K562 (cell line): ENCODE measurements around the gene RGS3.

Experiments used
- E2F1 ChIP-seq: sonication (generic); formaldehyde crosslinking; IDR thresholded peaks from 2 replicates; pipeline ENCODE4 v1.8.1; 2023; ENCODE audit warnings: mild to moderate bottlenecking, missing genetic modification reagents, moderate library complexity
- ELF2 ChIP-seq: fragments of 250-450 bp; sonication (Bioruptor Pico); IDR thresholded peaks from 2 replicates; pipeline ENCODE4 v1.5.0; 2021; ENCODE audit warnings: mild to moderate bottlenecking
- GABPA ChIP-seq: fragments of 200-800 bp; sonication (Bioruptor generic); conservative IDR thresholded peaks from 2 replicates; pipeline ENCODE4 v1.6.1; 2016; ENCODE audit warnings: low read depth, missing genetic modification characterization, missing compliant biosample characterization
- HDAC6 ChIP-seq: IDR thresholded peaks from 2 replicates; pipeline ENCODE4 v1.6.1; 2012; ENCODE audit warnings: low read depth, mild to moderate bottlenecking, control low read depth, inconsistent platforms, low read length, moderate library complexity
- JUND ChIP-seq, 2 experiments: IDR thresholded peaks; 2 replicates in 1 of 2; 3 replicates in 1 of 2; pipeline ENCODE4 v1.6.1; 2011; ENCODE audit warnings: borderline replicate concordance in 2 of 2, low read depth in 2 of 2, low read length in 2 of 2, improper control_type of control experiment in 1 of 2, missing biosample characterization in 1 of 2, missing genetic modification characterization in 1 of 2, missing genetic modification reagents in 1 of 2
- POLR2A ChIP-seq: fragments of 450-650 bp; conservative IDR thresholded peaks from 2 replicates; pipeline ENCODE4 v1.6.1; 2016
- POLR2AphosphoS5 ChIP-seq: IDR thresholded peaks from 2 replicates; pipeline ENCODE4 v1.6.1; 2011; ENCODE audit warnings: mild to moderate bottlenecking, low read depth, low read length, moderate library complexity; ENCODE audit not compliant: control insufficient read depth, insufficient read depth
- SMAD3 ChIP-seq: fragments of 450-650 bp; formaldehyde crosslinking; conservative IDR thresholded peaks from 2 replicates; pipeline ENCODE4 v1.4.0; 2020; ENCODE audit warnings: mild to moderate bottlenecking
- SP2 ChIP-seq: IDR thresholded peaks from 2 replicates; pipeline ENCODE4 v1.6.1; 2011; ENCODE audit warnings: mild to moderate bottlenecking, low read depth, low read length, moderate library complexity; ENCODE audit not compliant: poor library complexity, severe bottlenecking; ENCODE audit errors: extremely low read depth
- ZFX ChIP-seq: sonication (generic); formaldehyde crosslinking; IDR thresholded peaks from 2 replicates; pipeline ENCODE4 v1.8.0; 2022; ENCODE audit warnings: mild to moderate bottlenecking, missing genetic modification reagents, moderate library complexity
- TF ChIP-seq, protein P1 (sequence below): sonication (generic); formaldehyde crosslinking; IDR thresholded peaks from 2 replicates; pipeline ENCODE4 v1.8.0; 2022; ENCODE audit warnings: mild to moderate bottlenecking, missing genetic modification reagents
- TF ChIP-seq, protein P2 (sequence below): sonication (generic); formaldehyde crosslinking; IDR thresholded peaks from 2 replicates; pipeline ENCODE4 v1.8.0; 2022; ENCODE audit warnings: mild to moderate bottlenecking, missing genetic modification reagents

DNA sequence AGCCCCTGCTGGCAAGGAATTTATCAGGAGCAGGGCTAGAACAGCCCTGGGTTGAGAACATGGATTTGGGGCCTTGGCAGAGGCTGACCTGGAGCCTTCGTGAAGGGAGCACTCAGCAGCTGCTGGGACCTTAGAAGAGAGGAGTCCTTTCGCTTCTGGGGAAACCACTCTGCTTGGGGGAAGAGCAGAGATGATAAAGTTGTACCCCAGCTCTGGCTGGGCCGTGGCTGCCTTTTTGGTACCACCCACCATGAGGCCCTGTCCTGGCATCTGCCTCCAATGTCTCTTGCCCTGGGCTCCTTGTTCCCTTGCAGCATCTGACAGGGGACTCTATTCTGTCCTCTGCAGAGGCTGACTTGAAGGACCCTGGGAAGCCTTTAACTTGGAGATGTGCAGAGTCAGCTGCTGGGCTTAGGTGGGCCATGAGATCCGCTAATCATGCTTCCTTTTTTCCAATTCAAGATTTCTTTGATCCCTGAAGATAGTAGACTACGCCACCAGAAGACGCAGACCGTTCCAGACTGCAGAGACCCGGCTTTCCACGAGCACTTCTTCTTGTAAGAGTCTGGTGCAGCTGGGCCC lies 20.2 kb downstream of the RGS3 start:
- TF ChIP-seq POLR2A (no peak), ZFX (CRISPR knock-in tag) (no peak), POLR2AphosphoS5 (no peak), SMAD3 (CRISPR knock-in tag) (no peak), HDAC6 (no peak), E2F1 (CRISPR knock-in tag) (no peak), JUND (IDR thresholded peaks at IDR 0.05; ENCODE audit: borderline replicate concordance, low read depth, low read length) (no peak), JUND (tag; IDR thresholded peaks at IDR 0.05; ENCODE audit: borderline replicate concordance, low read depth, low read length) (no peak), GABPA (tag) (no peak), ELF2 (CRISPR knock-in tag) (no peak), SP2 (no peak)
- TF ChIP-seq, protein P1, sequence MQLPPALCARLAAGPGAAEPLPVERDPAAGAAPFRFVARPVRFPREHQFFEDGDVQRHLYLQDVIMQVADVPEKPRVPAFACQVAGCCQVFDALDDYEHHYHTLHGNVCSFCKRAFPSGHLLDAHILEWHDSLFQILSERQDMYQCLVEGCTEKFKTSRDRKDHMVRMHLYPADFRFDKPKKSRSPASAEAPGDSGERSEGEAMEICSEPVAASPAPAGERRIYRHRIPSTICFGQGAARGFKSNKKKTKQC = no peak
- TF ChIP-seq, protein P2, sequence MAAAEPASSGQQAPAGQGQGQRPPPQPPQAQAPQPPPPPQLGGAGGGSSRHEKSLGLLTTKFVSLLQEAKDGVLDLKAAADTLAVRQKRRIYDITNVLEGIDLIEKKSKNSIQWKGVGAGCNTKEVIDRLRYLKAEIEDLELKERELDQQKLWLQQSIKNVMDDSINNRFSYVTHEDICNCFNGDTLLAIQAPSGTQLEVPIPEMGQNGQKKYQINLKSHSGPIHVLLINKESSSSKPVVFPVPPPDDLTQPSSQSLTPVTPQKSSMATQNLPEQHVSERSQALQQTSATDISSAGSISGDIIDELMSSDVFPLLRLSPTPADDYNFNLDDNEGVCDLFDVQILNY (CRISPR knock-in tag) = no peak
